Raji (cell line): ENCODE results near the gene ALDH3A1.

ENCODE experiments used
- POLR2A ChIP-seq: IDR thresholded peaks from 2 replicates; pipeline ENCODE4 v1.6.1; 2011; ENCODE audit warnings: low read depth, low read length, control low read depth; ENCODE audit not compliant: insufficient read depth

Gene ALDH3A1

DNA sequence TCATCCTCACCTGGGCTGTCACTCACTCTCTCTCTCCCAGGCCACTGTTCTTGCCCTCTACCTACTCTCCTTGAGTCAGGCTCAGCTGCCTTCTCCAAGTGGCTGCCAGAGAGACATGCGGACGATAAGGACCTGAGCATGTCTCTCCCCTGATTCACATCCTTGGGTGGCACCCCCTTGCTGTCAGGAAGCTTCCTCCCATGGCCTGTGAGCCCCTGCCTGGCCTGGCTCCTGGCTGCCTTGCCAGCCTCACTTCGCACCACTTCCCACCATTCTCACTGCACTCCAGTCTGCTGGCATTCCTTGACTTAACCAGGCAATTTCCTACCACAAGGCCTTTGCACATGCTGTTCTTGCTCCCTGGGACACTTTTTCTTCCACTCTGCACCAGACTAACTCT is 2.7 kb upstream of the ALDH3A1 start:
- TF ChIP-seq POLR2A: no peak

- no peak for TF ChIP-seq POLR2A
Measured at GRCh38 chr17:19750020-19750572, 2.0 kb upstream of the ALDH3A1 start.

DNA sequence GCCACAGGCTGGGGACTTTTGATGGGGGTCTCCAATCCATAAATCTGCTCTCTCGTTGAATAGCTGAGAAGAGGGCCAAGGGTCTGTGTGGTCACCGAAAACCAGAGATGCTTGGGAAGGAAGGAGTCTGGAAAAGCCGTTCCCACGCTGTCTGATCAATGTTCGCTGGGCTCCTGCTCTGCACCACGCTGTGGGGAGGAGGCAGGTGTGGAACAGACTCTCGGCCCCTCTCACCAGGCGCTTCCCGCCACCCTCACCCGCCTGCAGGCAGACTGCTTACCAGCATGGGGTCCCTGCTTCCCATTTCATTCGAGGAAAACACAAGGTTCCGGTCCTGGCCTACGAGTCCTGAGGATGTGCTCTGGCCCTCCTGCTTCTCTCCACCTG is 702 bp upstream of the ALDH3A1 start:
- no peak for TF ChIP-seq POLR2A

DNA sequence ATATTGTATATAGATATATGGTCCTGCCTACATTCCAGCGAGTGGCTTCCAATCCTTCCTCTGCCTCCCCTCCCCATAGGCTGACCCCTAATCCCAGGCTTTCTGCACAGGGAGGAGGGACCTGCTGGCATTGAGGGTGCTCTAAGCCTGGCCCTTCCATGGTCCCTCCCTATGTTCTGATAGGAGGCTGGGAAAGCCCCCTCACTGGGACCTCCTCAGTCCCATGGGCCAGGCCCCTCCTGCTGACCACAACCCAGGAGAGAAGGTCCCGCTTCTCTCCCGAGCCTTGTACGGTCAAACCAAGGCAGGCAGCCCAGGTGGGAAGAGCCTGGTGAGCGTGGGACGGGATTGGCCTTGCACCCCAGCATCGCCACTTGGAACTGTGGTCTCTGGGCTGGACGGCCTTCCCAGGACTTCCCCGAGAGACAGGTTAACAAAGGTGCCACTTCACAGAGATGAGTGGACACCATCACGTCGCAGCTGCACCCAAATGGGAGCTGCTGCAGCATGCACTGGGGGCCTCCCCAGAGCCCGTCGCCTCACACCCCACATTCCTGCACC is 859 bp downstream of the ALDH3A1 start:
- TF ChIP-seq POLR2A: no peak

GRCh38 chr17:19746517-19746916 is 1.6 kb downstream of the ALDH3A1 start:
- TF ChIP-seq POLR2A: no peak

DNA sequence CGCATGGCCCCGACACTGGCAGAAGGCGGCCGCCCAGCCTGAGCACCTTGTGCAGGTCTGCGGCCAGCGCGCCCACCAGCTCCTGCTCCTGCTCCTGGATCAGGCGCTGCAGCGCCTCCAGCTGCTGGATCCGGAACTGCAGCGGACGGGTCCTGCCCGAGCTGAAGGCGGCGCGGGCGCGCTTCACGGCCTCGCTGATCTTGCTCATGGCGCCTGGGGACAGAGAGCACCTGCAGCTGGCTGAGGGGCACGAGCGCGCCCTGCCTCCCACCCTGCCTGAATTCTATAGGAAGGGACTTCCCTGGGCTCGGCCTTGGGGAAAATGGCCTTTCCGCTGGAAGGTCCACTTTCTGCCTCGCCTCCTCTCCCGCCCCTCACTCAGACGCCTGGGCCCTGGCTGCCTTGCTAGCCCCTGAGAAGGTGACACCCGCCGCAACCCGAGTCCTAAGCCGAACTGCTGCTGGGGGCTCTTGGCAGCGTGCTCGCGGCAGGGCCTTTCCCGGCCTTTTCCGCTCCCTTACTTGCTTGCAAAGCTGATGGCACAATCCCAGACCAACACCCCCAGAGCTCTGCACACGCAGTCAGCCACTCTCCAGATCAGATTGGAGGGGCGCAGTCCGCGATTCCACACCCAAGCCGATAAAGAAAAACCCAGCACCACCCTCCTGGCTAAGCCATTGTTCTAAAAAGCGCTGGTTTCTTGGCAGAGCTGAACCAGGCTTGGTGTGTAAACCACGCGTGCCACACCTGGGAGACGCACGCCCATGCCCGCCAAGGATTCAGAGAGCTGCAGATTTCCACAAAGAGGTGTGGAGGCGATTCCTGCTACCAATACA is 3.0 kb downstream of the ALDH3A1 start:
- no peak for TF ChIP-seq POLR2A

DNA sequence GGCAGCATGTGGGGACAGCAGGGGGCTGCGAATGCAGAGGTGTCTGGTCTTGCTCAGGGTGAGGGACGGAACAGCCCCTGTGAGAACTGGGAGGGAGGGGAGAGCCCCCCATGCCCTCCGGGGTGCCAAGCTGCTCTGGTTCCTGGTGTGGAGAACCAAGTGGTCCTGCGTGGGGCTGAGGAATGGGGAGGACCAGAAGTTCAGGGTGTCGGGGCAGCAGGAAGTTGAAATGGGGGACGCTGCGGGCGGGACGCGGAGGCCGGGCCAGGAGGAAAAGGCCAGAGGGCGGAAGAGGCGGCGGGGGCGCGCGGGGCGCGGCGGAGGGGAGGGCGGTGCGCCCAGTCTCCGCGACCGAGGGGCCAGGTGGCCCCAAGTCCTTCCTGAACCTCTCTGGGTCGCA is 3.6 kb downstream of the ALDH3A1 start:
- no peak for TF ChIP-seq POLR2A

DNA sequence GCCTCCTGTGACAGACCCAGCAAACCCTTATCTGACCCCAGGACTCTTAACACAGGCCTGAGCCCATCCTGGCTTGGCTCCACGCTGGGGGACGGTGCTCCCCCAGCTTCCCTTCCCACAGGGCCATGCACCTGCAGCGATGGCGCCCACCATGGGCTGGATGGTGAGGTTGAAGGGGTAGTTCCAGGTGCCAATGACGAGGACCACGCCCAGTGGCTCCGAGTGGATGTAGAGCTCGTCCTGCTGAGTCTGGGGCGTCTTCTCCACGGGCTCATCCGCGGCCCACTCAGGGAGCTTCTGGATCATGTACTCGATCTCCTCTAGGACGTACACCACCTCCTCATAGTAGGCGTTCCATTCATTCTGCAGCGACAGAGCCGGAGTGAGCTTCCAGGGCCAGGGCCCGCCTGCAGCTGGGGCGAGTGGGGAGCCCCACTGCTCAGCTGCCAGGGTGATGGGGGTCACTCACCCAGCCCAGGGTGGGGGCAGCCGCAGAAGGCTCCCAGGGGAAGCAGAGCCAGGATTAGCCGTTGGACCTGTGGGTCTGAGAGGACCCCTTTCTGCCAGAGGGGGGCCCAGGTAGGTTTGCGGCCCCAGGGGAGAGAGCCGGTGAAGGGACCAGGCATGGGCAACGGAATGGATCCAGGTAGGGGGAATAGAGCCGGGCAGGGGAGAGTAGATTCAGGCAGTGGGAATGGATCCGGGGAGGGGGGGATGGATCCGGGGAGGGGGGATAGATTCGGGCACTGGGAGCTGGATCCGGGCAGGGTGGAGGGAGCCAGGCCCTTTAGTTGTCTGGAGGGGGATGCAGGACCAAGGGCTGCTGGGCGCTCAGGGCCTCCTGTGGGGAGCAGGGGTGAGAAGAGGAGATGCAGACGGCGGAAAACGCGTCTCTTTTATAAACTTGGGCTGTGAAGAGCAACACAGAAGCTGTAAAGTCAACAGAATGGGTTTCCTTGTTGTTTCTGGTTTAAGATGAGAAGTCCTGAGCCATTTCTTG is 4.7 kb downstream of the ALDH3A1 start:
- no peak for TF ChIP-seq POLR2A

DNA sequence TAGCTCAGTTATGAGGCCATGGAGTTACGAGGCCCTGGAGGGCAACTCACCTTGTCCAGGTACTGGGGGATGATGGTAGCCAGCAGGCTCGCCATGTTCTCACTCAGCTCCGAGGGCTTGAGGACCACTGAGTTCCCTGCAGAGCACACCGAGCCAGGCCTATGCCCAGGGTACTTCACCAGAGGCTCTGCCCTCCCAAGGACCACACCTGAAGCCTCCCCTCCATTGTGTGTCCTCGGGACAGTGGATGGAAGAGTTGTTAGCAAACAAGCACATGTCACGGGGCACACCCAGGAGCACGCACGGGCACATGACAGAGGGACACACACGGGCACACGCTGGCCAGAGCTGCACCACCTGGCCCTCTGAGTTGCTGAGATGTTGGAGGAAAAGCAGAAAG is 5.6 kb downstream of the ALDH3A1 start:
- TF ChIP-seq POLR2A: no peak

DNA sequence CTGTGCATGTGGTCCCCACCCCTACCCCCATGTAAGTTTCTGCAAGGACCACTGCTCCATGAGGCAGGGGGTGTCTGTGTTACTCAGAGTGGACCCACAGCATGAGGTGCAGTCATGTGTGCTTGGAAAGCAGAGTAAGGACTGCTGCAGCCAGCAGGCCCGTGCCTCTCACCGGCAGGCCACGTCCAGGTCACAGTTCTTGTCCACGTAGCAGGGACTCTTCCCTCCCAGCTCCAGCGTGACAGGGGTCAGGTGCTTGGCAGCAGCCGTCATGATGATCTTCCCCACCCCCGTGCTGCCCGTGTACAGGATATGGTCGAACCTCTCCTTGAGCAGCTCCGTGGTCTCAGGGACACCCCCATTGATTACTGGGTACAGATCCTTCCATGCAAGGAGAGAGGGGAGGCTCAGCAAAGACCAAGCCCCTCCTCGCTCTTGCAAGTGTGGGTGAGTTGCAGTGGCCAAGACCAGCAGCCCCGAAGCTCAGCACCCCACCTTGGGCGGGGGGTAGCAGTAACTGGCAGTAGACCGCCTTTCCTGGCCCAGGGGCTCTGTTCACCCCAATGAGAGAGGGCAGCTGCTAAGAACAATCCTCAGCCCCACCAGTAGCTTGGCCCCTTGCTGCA is 6.2 kb downstream of the ALDH3A1 start:
- no peak for TF ChIP-seq POLR2A

DNA sequence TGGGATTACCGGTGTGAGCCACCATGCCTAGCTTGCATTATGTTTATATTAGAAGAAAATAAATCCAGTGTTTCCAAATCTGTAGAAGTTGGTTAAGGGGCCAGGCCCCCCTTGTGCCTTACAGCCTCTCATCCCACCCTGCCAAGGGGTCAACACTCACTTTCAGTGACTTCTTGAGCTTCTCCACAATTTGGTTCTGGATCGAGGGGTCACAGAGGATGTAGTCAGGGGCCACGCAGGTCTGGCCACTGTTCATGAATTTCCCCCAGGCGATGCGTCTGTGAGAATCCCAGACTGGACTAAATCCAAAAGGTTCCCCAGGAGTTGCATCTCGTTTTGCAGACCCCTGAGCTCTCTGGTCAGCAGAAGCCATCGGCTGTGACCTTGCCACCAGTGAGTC is 7.2 kb downstream of the ALDH3A1 start:
- TF ChIP-seq POLR2A: no peak

- no peak for TF ChIP-seq POLR2A
Measured at GRCh38 chr17:19739241-19740201, 8.6 kb downstream of the ALDH3A1 start.

DNA sequence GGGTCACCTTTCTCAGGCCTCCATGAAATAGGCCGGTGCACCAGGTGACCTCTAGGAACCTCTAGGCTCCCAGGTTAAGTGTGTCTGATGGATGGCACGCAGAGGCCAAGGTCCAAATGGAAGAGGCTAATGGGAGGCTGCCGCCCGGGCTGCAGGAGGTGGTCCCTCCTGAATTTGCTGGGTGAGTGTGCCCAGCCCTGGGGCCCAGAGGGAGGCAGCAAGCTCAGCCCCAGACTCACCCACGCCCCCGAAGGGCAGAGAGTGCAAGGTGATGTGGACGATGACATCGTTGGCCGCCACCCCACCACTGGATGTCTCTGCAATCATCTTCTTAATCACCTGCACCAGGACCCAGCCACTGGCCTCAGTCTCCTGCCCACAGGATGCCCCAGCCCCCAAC is 9.3 kb downstream of the ALDH3A1 start:
- TF ChIP-seq POLR2A: no peak

DNA sequence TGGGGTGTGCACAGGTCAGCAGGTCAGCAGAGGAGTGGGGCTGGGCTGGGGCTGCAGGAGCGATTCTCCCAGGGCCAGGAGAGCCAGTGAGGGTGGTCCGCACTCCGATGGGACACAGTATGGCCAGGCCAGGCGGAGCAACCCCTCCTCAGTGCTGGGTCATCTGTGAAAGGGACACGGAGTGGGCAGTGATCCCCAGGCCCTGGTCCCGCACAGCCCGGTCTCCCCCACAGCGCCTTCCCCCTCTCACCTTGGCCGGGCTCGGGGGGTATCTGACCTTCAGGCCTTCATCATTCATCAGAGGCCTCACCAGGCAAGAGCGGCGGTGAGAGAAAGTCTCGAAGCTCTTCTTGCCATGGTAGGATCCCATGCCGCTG is 10.0 kb downstream of the ALDH3A1 start:
- no peak for TF ChIP-seq POLR2A
